OCI-LY1 (cell line): ENCODE data around the gene SDR42E1.

Source experiments
- CTCF ChIP-seq: fragments of 200-600 bp; sonication (generic), shearing (Covaris generic); IDR thresholded peaks from 2 replicates; pipeline ENCODE4 v1.5.1; 2017; ENCODE audit warnings: mild to moderate bottlenecking, antibody characterized with exemption, low read length, moderate library complexity, mixed read lengths
- EZH2 ChIP-seq: fragments of 200-600 bp; sonication (generic), shearing (Covaris generic); IDR thresholded peaks from 2 replicates; pipeline ENCODE4 v1.8.0; 2017; ENCODE audit warnings: borderline replicate concordance, mixed run types, mild to moderate bottlenecking, antibody characterized with exemption, low read length, moderate library complexity, mixed read lengths

- TF ChIP-seq CTCF (no peak), EZH2 (no peak)
These were observed 33.3 kb upstream of the SDR42E1 start for GRCh38 chr16:82044585-82044911.
